H1 (cell line): ENCODE results near the gene PPFIA4. TPM values are rescaled to one million over a fixed set of nuclear protein-coding genes. Genes with fewer than 3 reads are reported as not detected.

Experiments
- ASH2L ChIP-seq: fragments of 200-600, 300-600 bp; sonication (generic); IDR thresholded peaks from one replicate; pipeline ENCODE4 v1.7.1; 2017; ENCODE audit warnings: low read length
- CEBPB ChIP-seq: IDR thresholded peaks from 2 replicates; pipeline ENCODE4 v1.6.1; 2012; ENCODE audit warnings: low read depth, low read length
- HDAC2 ChIP-seq, 2 experiments: fragments of 300-600 bp in 1 of 2; sonication (generic) in 1 of 2; IDR thresholded peaks; 2 replicates each; pipeline ENCODE4 v1.6.1; 2011 to 2012; ENCODE audit warnings: low read depth in 2 of 2, low read length in 2 of 2, mild to moderate bottlenecking in 2 of 2, moderate library complexity in 2 of 2, borderline replicate concordance in 1 of 2, inconsistent platforms in 1 of 2
- SIN3A ChIP-seq, 2 experiments: IDR thresholded peaks in 1 of 2; conservative IDR thresholded peaks in 1 of 2; 2 replicates each; pipeline ENCODE4 v1.6.1; 2011 to 2012; ENCODE audit warnings: low read length in 2 of 2, improper control_type of control experiment in 1 of 2, low read depth in 1 of 2, mild to moderate bottlenecking in 1 of 2
- polyA plus RNA-seq, 7 experiments: library from polyadenylated mRNA; depleted of rRNA in 3 of 7; stranded (reverse) in 5 of 7; unstranded in 2 of 7; fragments of >200 nt in 5 of 7; fragments of 200-250 nt in 2 of 7; gene quantifications; 1 replicate in 5 of 7; 2 replicates in 1 of 7; 4 replicates in 1 of 7; pipeline versions ENCODE4 v1.2.1 to v1.2.3, GENCODE V29; 2011 to 2013; ENCODE audit warnings: missing spikeins in 2 of 7, mixed read lengths in 2 of 7
- total RNA-seq: library from RNA; stranded (reverse); fragmentation: NEBNext Ultra II Directional; extraction: Animal tissue kit (Norgen Biotek cat#: 25700); gene quantifications from 2 replicates; pipeline ENCODE4 v1.2.1, GENCODE V29; 2021

PPFIA4 gene
- total and polyA plus RNA-seq, 2 of the 8 experiments (the other 6 are each of a cell fraction or from before 2014, with no cell fraction given), result 9.0 to 9.9 TPM

GRCh38 chr1:203034422-203035110 is 8.3 kb downstream of the PPFIA4 start (continued):
- no peak for TF ChIP-seq CEBPB
- TF ChIP-seq SIN3A (conservative IDR thresholded peaks at IDR 0.05 in 1 of 2, IDR thresholded peaks at IDR 0.05 in 1 of 2; ENCODE audit: low read depth in 1 of 2, low read length in 2 of 2), result no peak
- TF ChIP-seq ASH2L, result no peak
- no peak for TF ChIP-seq HDAC2 (IDR thresholded peaks at IDR 0.05; ENCODE audit: borderline replicate concordance in 1 of 2, low read depth in 2 of 2, low read length in 2 of 2)
